CD4-positive, alpha-beta T cell treated with Interleukin-15 for 4 hours (primary cell): ENCODE measurements around the gene RPLP2.
A peak's percentile ranks its signal among the peaks of the same experiment; 100 is the strongest.

Experiments used
- DNase-seq: peaks from one replicate; pipeline ENCODE4 v3.0.0-alpha.2; 2020; ENCODE audit warnings: low spot score

The RPLP2 gene

DNA sequence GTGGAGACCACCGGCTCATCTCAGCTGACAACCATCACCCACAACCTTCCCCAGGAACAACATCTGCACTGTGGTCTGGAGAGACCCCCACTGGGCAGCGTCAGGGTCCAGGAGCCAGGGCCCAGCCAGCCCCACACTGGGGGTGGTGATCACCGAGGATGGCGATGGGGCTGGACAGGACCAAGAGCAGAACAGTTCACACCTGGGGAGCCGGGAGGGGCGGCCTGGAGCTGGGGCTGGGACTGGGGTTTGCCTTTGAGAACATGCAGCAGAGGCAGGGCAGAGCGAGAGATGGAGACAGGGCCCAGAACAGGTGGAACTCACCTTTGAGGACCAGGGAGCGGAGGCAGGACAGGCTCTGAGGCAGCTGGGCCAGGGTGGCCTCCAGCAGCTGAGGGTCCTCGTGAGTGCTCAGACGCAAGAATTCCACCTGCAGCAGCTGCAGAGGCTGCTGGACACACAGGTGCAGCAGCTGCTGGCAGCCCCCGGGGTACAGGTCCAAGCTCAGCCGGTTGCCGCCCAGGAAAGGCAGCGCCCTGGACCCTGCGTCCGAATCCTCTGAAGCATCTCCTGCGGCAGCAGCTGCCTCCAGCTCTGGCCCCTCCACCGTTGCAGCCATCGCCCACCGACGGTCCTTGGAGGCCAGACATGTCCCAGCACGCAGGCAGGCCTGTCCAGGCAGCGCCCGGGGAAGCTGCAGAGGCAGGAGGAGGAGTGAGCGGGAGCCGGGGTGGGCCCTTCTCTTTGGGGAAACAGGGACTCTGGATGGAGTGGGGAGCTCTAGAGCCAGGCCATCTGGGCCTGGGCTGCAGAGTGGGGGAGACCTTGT, 5.8 kb upstream of the RPLP2 start:
- no peak for DNase-seq

DNA sequence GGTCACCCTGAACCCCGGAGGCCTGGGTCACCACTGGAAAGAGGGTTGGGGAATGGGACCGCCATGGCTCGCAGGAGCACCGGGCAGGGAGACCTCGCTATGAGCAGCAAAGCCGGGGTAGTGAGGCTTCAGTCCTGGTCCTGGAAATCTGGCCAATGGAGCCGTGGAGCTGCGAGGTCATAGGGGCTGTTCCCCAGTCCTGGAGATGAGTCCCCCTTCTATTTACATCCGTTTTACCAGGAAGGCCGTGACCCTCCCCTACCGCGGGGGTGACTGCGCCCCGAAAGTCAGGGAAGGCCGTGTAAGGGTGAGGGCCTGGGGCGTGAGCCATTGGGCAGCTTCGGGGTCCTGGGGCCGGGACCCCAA, 5.2 kb upstream of the RPLP2 start:
- DNase-seq = no peak

DNA sequence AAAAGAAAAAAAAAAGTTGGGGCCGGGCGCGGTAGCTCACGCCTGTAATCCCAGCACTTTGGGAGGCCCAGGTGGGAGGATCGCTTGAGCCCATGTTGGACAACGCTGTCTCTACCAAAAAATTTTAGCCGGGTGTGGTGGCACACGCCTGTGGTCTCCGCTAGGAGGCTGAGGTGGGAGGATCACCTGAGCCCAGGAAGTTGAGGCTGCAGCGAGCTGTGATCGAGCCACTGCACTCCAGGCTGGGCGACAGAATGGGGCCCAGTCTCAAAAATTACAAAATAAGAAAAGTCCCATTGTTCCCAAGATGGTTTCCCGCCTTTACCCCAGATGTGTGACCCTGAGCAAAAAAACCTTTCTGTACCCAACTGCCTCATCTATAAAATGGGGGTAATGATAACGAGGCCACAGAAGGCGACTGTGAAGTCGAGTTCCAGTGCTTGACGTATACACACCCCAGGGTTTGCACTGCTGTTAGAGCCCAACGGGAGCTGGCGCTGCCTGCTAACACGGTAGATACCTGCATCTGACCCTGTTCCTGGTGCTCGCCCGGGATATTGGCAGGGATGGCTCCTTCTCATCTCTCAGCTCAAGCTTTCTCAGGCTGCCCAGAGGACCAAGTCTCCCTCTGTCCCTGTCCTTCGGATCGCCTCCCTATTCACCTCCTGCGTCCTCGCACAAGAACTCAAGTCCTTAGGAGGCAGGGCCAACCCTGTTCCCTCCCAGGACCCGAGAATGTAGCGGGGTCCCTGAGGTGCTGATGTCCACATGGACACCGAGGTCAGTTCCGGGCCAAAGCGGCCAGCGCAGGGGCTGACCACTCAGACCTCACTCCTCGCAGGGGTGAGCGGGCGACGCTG, 1.1 kb upstream of the RPLP2 start:
- peak; percentile 32 for DNase-seq

DNA sequence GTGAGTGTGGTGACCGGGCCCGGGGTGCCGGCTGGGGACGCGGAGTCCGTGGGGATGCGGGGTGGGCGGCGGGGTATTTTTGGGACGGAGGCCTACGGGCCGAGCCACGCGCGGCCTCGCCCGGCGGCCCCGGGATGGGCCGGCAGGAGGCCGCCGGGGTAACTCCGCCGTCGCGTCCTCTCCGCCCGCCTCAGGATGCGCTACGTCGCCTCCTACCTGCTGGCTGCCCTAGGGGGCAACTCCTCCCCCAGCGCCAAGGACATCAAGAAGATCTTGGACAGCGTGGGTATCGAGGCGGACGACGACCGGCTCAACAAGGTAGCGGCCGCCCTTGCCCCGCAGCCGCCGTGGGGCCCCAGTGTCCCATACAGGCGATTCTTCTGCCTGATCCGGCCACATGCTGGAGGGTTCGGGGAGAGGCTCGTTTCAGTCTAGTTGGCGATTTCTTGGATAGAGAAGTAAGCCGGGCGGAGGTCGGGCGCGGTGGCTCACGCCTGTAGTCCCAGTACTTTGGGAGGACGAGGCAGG, 337 bp downstream of the RPLP2 start:
- DNase-seq = no peak

DNA sequence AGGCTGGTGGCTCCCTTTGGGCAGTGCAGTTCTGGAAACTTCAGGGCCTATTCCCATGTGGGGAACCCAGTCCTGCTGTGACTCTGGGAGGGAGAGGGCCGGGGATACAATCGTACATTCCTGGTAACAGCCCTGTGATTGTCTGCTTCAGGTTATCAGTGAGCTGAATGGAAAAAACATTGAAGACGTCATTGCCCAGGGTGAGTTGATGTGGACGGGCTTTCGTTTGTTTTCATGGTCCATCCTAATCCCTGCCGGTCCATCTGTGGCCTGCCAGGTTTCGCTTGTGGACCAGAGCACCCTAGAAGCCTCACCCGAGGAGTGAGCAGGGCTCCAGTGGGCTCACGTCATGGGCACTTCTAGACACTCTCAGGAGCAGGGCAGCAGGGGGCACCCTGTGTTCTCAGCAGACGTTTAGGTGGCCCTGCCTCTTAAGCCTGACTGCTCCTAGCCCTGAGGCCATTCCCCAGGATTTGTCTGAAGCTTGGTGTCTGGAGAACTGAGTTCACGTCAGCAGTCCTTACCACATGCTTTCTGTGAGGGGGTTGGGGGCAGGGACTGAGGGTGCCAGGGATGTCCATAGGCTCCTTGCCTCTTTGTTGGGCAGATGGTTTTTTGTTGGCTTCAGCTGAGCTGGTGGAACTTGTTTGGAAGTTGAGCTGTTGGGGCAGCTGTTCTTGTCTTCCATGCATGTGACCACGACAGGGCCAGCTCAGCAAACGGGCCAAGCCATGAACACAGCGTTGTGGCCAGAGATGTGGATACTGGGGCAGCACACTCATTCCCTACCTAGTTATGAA, 1.9 kb downstream of the RPLP2 start:
- no peak for DNase-seq

DNA sequence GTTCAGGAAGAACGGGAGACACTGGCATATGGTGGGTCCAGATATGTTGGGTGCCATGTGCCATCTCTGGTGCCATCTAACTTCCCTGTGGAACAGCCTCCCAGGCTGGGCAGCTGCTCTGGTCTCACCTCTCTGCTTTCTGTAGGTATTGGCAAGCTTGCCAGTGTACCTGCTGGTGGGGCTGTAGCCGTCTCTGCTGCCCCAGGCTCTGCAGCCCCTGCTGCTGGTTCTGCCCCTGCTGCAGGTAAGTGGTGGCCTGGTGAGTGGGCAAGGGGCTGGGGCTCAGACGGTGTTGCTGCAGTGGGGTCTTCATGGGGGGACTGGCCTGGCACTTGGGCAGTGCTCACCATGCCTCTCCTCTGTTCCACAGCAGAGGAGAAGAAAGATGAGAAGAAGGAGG, 2.6 kb downstream of the RPLP2 start:
- DNase-seq = no peak

DNA sequence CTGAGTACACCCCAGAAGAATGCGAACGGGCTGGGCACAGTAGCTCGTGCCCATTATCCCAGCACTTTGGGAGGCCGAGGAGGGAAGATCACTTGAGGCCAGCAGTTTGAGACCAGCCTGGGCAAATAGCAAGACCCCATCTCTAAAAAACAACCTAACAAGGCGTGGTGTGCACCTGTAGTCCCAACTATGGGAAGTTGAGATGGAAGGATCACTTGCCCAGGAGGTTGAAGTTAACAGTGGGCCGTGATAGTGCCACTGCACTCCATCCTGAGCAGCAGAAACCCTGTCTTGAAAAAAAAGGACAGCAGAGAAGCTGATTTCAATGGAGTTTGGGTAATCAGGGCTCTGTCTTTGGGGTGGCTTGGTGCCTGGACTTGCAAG, 3.3 kb downstream of the RPLP2 start:
- DNase-seq = no peak

DNA sequence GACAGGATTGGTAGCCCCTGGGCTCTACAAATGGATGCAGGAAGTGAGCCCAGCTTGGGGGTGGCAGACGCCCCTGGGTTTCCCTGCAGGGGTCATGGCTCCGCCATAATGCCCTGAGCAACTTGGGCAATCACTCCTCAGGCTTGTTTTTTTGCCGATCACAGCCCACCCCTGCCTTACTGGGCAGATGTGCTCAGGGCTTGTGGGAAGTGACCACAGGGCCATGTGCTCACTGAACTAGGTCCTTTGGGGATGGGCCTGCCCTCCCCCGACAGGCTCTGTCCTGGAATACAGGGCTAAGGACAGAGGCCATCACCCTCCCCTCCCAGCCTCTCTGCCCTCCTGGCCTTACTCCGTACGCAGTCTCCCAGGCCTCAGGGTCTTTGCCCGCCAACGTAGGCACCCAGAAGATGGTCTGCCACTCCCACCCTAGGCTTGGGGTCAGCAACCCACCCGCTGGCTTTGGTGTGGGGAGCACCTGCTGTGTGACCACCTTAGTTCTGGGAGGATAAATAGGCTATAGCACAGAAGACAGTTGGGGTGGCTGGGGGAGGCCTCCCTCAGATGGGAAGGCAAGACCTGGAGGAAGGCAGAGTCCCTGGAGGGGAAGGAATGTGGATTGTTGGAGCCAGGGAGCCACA, 3.8 kb downstream of the RPLP2 start:
- DNase-seq = no peak

DNA sequence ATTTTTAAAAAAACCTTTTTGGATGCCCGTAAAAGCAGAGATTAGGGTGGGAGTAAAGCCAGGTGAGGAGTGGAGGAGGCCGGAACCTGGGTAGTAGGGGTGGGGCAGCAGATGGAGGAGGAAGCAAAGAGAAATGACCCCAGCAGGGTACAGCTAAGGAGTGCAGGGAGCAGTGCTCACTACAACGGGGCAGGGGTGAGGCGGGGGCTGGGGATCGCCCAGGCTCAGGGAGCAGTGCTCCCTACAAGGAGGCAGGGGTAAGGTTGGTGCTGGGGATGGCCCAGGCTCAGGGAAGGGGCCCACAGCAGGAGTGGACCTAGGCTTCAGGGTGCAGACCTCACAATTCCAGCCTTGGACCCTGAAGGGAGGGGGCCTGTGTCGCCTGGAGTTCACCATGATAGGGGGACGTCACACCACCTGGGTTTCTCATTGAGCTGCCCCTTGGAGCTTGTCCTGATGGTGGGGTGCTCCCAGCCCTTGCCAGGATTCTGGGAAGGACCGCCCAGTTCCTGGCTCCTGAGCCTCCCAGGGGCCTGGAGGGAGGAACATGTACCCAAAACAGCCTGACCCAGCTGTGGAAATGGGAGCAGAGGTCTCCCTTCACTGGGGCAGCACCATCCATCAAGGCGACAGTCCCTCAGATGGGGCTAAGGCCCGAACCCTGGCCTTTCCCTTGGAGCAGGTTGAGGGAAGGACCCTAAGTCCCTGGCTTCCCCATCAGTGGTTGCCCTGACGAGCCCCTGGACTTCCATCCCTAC, 6.1 kb downstream of the RPLP2 start:
- no peak for DNase-seq

DNA sequence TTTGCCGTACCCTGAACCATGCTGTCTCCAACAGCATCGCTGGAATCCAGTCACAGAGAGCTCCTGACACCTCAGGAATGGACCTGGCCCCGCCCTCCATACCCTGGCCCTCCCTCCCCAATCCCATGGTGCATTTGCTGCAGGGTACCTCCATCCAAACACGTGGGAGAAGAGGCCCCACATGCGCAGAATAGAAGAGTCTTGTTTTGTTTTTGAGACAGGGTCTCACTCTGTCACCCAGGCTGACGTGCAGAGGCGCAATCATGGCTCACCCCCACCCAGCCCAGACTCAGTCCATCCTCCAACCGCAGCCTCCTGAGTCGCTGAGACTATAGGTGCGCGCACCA, 6.6 kb downstream of the RPLP2 start:
- no peak for DNase-seq

DNA sequence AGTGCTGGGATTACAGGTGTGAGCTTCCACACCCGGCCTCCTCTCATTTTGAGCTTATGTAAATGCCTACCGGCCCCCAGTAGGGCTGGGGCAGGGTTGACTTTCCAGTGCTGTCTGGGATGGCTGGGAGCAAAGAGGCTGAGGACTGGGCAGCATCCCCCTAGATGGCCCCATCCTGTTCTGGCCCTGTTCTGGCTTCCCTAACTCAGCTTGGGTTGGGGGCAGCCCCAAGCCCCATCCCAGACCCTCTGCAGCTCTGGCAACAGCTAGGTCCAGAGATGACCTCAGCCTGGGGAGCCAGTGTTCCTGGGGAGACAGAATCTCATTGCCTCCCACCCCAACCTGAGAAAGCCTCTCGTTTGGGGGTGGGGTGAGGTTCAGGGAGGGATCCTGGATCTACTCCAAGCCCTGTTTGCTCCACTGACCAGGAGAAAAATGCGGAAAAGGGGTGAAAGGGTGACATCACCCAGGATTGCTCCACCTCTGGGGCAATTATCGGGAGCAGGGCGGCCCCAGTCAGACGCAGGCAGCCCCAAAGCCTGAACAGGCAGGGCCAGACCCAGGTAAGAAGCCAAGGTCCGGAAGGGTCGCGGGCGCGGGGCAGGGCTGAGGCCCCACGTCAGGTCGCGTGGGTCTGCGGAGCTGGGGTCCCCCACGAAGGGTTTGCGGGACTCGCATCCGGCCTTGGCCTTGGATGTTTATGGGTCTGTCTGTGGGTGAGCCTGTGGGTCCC, 8.8 kb downstream of the RPLP2 start, which contains the start of gene PNPLA2:
TSS of gene PNPLA2 (plus strand) at position 519 of the 733 bp plus-strand sequence. CDS start 805 bp downstream, outside the sequence.
- no peak for DNase-seq

DNA sequence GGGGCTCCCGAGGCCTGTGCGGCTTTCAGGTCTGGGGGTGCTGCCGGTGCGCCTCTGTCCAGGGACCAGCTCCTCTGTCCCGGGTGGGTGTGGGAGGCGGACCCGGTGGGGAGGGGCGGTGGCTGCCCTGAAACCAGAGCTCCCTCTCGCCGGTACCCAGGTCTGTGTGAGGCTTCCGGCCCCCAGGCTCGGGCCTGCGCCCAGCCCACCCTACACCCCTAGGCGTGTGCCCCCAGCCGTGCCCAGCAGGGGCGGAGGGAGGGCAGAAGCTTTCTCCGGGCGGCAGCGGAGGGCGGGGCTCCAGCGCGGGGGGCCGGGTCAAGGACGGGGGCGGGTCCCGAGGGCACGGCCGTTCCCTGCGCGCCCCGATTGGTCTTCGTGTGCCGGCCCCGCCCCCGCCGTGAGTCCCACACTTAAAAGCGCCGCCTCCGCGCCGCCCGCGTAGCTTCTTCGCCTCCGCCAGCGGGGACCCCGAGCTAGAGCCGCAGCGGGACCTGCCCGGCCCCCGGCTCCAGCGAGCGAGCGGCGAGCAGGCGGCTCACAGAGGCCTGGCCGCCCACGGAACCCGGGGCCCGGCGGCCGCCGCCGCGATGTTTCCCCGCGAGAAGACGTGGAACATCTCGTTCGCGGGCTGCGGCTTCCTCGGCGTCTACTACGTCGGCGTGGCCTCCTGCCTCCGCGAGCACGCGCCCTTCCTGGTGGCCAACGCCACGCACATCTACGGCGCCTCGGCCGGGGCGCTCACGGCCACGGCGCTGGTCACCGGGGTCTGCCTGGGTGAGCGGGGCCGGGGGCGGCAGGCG, 9.6 kb downstream of the RPLP2 start:
- DNase-seq = peak; percentile 91

DNA sequence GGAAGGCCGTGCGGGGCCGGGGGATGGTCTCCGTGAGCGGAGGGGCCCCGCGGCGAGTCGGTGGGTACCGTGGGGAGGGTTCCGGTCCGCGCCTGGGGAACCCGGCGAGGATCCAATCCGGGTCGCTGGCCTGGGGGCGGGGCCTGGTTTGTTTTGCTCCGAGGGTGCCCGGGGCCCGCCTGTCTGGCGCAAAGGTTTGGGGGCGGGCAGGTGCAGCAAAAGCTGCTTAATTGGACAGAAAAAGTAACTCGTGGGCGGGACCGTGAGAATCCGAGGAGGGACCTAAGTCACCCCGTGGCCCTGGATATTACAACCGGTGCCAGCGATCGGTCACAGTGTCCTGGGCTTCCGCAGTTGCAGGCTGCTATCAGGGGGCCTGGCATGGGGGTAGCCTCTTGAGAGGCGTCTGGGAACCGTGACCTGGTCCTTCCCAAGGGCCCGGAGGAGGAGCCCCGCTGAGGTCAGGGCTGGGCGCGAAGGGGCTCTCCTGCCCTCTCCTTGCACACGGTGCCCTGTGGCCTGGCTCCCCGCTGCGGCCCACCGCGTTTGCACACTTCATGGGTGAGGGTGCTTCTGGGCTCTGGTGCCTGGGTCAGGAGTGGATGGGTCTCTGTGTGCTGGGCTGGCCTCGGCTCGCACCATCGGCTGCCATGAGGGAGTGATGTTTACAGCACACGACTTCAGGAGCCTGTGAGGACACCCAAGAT, 10.3 kb downstream of the RPLP2 start:
- DNase-seq = peak; percentile 94

DNA sequence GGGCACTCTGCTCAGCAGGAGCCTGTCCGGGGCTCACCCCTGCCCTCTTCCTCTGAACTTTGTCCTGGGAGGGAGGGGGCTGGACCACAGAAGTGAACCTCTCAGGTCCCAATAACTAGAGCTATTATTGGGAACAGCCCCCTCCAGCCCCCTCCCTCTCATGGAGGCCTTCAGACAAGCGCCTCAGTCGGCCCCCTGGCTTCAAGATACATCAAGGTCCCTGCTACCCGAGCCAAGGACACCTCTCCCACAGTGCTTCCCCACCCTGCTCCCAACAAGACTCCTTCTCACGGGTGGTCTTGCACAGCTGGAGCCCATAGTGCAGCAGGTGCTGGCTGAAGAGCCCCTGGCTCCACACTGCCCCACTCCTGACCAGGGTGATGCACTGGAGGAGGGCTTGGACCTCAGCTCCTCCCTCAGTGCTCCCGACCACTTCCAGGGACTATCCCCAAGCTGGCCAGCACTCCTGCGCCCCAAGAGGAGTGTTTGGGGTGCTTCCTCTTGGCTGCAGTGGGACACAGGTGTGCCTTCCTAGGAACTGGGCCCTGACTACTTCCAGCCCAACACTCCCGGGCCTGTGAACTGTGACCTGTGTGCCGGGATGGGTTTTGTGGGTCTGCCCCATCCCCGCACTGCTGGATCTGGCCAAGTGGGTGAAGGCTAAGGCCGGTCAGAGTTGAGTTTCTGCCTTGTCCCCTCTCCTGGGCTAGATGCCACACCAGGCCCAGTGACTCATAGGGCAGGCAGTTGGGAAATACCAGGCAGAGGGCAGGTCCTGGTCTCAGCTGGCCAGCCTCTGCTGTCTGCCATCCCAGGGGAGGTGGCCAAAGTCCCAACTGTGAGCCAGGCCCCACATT, 11.1 kb downstream of the RPLP2 start:
- no peak for DNase-seq

DNA sequence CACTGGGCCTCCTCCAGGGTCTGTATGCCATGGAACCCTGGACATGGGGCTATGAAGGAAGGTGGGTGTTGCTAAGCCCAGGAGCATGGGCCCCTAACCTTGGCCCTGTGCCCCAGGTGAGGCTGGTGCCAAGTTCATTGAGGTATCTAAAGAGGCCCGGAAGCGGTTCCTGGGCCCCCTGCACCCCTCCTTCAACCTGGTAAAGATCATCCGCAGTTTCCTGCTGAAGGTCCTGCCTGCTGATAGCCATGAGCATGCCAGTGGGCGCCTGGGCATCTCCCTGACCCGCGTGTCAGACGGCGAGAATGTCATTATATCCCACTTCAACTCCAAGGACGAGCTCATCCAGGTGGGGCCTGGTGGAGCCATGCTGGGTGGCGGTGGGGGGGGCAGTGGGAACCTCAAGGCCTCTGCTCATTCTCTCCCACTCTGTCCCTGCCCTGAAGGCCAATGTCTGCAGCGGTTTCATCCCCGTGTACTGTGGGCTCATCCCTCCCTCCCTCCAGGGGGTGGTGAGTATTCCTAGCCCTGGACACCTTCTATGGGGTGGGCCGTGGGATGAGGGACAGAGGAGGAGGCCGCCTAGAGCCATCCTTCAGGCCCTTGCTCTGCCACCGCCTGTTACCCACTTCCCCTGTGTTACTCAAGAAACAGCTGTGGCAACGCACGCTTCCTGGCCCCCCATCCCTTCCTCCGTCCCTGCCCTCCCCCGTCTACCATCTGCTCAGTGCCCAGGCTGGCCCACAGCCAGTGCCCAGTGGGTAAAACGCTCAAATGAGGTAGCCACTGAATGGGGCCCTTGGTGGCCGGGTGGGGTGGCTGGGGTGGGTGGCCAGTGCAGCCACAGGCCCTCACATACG, 12.0 kb downstream of the RPLP2 start:
- DNase-seq = no peak

DNA sequence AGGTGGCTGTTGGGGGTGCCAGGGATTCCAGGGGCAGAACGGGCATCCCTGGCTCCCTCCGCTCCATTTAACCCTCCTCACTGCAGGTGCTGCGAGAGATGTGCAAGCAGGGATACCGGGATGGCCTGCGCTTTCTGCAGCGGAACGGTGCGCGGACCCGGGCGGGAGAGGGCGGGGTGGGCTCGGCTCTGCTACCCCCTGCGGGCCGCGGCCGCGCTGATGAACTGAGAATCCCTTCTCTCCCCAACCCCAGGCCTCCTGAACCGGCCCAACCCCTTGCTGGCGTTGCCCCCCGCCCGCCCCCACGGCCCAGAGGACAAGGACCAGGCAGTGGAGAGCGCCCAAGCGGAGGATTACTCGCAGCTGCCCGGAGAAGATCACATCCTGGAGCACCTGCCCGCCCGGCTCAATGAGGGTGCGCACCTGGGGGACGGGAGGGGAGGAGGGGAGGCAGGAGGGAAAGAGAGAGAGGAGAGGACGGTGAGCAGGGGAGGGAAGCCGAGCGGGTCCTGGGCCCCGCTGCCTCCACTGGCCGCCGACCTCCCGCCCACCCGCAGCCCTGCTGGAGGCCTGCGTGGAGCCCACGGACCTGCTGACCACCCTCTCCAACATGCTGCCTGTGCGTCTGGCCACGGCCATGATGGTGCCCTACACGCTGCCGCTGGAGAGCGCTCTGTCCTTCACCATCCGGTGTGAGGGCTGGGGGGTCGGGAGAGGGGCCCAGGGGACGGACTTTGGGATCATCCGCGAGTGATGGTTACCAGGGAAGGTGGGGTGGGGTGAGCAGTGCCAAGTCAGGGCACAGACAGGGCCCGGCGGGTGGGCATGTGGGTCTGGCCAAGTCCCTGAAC, 13.9 kb downstream of the RPLP2 start:
- DNase-seq = no peak
